ENCODE measurements around the gene RIPOR3. TPM values are rescaled to one million over a fixed set of nuclear protein-coding genes. Genes with fewer than 3 reads are reported as not detected.
"Not testable (repeated sequence)": the region's sequence is repeated elsewhere in the genome, so short reads cannot be mapped to it uniquely, and the experiment has no call there.

Gene RIPOR3
- total and polyA plus RNA-seq, 4 donors, result 5.6 to 90.3 (median 16.3) TPM

DNA sequence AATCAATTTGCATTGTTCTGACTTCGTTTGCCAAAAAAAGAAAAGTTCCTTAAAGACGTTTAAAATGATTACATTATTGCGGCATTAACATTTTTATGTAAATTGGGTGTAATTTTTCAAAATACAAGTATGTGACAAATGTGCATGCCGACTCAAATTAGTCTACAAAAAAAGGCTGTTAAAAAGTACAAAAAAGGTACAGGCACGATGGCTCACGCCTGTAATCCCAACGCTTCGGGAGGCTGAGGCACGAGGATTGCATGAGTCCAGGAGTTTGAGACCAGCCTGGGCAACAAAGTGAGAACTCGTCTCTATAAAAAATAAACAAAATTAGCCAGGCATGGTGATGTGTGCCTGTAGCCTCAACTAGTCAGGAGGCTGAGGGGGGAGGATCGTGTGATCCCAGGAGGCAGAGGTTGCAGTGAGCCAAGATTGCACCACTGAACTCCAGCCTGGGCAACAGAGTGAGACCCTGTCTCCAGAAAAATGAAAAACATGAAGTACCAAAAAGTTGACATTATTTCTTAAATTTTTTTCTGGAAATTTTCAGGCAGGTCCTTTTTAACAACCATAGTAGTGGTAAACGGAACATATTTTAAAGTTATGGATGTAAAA, 91.0 kb downstream of the RIPOR3 start:
- no peak for DNase-seq (ENCODE audit: low spot score)
- Histone ChIP-seq H3K4me3 (ENCODE audit: low read depth in 1 of 3, low read length in 3 of 3) (no peak overlapping the region), H3K36me3 (ENCODE audit: control insufficient read depth in 4 of 4, insufficient read depth in 3 of 4, low read depth in 1 of 4, low read length in 3 of 4) (peaks cover 0 to 3% (median 0%) of the 10 kb centered on the region in 4 donors), H3K9me3 (ENCODE audit: control insufficient read depth in 4 of 4, low read length in 3 of 4) (no peaks in the 10 kb centered on the region), H3K9ac (ENCODE audit: low read depth in 1 of 2, low read length in 2 of 2) (no peak overlapping the region), H3K27me3 (ENCODE audit: control insufficient read depth in 4 of 4, insufficient read depth in 4 of 4, low read length in 3 of 4) (no peaks in the 10 kb centered on the region), H3K4me1 (ENCODE audit: control insufficient read depth in 4 of 4, insufficient read depth in 4 of 4, low read length in 3 of 4) (peaks cover 0 to 7% (median 1%) of the 10 kb centered on the region in 4 donors), H3K27ac (ENCODE audit: low read depth in 1 of 2, low read length in 2 of 2) (no peak overlapping the region)
- 87% methylated on average over 12 of the region's 12 CpGs for WGBS
- TF ChIP-seq GABPA (IDR thresholded peaks at IDR 0.05 in 1 of 2, conservative IDR thresholded peaks at IDR 0.05 in 1 of 2) (no peak), YY1 (IDR thresholded peaks at IDR 0.05) (no peak), FOXA1 (IDR thresholded peaks at IDR 0.05) (no peak)

DNA sequence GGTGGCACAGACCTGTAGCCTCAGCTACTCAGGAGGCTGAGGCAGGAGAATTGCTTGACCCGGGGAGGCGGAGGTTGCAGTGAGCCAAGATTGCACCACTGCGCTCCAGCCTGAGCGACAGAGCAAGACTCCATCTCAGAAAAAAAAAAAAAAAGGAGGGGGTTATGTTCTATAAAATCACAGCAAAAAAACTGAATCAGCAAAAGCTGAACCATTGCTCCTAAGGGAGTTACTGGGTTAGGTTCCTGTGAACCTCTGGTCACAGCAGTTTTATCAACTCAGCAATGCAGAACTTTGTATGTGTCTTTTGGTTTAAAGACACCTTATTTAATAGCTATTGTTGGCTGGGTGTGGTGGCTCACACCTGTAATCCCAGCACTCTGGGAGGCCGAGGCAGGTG, 92.6 kb downstream of the RIPOR3 start:
- WGBS, result 96% methylated on average over 5 of the region's 5 CpGs
- not testable (repeated sequence) for DNase-seq (ENCODE audit: low spot score)

DNA sequence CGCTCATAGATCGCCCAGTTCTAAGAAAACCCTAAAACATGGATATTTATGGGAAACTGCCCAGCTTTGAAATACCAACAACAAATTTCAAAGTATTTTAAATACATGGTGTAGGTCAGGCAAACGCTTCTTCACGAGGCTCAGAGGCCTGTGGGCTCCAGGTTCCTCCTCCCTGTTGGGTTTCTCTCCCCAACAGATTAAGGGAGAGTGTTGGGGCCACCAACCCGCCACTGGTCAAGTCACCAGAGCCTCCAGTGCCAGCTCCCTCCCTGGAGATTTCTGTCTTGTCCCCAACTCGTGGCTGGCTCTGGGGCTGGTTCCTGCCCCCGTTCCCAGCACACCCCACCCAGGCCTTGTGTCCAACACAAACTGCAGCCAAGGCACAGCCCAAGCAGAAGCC, 93.3 kb downstream of the RIPOR3 start:
- TF ChIP-seq RXRA (IDR thresholded peaks at IDR 0.05), result no peak
- TF ChIP-seq, protein P1, sequence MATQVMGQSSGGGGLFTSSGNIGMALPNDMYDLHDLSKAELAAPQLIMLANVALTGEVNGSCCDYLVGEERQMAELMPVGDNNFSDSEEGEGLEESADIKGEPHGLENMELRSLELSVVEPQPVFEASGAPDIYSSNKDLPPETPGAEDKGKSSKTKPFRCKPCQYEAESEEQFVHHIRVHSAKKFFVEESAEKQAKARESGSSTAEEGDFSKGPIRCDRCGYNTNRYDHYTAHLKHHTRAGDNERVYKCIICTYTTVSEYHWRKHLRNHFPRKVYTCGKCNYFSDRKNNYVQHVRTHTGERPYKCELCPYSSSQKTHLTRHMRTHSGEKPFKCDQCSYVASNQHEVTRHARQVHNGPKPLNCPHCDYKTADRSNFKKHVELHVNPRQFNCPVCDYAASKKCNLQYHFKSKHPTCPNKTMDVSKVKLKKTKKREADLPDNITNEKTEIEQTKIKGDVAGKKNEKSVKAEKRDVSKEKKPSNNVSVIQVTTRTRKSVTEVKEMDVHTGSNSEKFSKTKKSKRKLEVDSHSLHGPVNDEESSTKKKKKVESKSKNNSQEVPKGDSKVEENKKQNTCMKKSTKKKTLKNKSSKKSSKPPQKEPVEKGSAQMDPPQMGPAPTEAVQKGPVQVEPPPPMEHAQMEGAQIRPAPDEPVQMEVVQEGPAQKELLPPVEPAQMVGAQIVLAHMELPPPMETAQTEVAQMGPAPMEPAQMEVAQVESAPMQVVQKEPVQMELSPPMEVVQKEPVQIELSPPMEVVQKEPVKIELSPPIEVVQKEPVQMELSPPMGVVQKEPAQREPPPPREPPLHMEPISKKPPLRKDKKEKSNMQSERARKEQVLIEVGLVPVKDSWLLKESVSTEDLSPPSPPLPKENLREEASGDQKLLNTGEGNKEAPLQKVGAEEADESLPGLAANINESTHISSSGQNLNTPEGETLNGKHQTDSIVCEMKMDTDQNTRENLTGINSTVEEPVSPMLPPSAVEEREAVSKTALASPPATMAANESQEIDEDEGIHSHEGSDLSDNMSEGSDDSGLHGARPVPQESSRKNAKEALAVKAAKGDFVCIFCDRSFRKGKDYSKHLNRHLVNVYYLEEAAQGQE (IDR thresholded peaks at IDR 0.05), result no peak
- TF ChIP-seq, protein P2, sequence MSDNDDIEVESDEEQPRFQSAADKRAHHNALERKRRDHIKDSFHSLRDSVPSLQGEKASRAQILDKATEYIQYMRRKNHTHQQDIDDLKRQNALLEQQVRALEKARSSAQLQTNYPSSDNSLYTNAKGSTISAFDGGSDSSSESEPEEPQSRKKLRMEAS (IDR thresholded peaks at IDR 0.05), result no peak
- TF ChIP-seq, protein P3, sequence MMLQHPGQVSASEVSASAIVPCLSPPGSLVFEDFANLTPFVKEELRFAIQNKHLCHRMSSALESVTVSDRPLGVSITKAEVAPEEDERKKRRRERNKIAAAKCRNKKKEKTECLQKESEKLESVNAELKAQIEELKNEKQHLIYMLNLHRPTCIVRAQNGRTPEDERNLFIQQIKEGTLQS (IDR thresholded peaks at IDR 0.05), result no peak
- TF ChIP-seq TAF1 (conservative IDR thresholded peaks at IDR 0.05), result no peak
- TF ChIP-seq, protein P4, sequence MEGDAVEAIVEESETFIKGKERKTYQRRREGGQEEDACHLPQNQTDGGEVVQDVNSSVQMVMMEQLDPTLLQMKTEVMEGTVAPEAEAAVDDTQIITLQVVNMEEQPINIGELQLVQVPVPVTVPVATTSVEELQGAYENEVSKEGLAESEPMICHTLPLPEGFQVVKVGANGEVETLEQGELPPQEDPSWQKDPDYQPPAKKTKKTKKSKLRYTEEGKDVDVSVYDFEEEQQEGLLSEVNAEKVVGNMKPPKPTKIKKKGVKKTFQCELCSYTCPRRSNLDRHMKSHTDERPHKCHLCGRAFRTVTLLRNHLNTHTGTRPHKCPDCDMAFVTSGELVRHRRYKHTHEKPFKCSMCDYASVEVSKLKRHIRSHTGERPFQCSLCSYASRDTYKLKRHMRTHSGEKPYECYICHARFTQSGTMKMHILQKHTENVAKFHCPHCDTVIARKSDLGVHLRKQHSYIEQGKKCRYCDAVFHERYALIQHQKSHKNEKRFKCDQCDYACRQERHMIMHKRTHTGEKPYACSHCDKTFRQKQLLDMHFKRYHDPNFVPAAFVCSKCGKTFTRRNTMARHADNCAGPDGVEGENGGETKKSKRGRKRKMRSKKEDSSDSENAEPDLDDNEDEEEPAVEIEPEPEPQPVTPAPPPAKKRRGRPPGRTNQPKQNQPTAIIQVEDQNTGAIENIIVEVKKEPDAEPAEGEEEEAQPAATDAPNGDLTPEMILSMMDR (IDR thresholded peaks at IDR 0.05; ENCODE audit: low read depth, low read length, missing input control), result no peak
- H3K27me3 ChIP-seq (ENCODE audit: control insufficient read depth in 4 of 4, insufficient read depth in 4 of 4, low read length in 3 of 4), result no peaks in the 10 kb centered on the region
- DNase-seq (ENCODE audit: low spot score), result no peak
- no peak overlapping the region for H3K27ac ChIP-seq (ENCODE audit: low read depth in 1 of 2, low read length in 2 of 2)
- H3K4me1 ChIP-seq (ENCODE audit: control insufficient read depth in 4 of 4, insufficient read depth in 4 of 4, low read length in 3 of 4), result peaks cover 0 to 7% (median 1%) of the 10 kb centered on the region in 4 donors
- H3K9ac ChIP-seq (ENCODE audit: low read depth in 1 of 2, low read length in 2 of 2), result no peak overlapping the region
- WGBS, result 92% methylated on average over 7 of the region's 7 CpGs
- H3K36me3 ChIP-seq (ENCODE audit: control insufficient read depth in 4 of 4, insufficient read depth in 3 of 4, low read depth in 1 of 4, low read length in 3 of 4), result peaks cover 0 to 3% (median 0%) of the 10 kb centered on the region in 4 donors
- H3K9me3 ChIP-seq (ENCODE audit: control insufficient read depth in 4 of 4, low read length in 3 of 4), result no peaks in the 10 kb centered on the region
- H3K4me3 ChIP-seq (ENCODE audit: low read depth in 1 of 3, low read length in 3 of 3), result no peak overlapping the region

More for the DNA sequence above, 92.6 kb downstream of the RIPOR3 start:
- not testable (repeated sequence) for H3K27me3 ChIP-seq (ENCODE audit: control insufficient read depth in 4 of 4, insufficient read depth in 4 of 4, low read length in 3 of 4); H3K36me3 ChIP-seq (ENCODE audit: control insufficient read depth in 4 of 4, insufficient read depth in 3 of 4, low read depth in 1 of 4, low read length in 3 of 4); H3K9ac ChIP-seq (ENCODE audit: low read depth in 1 of 2, low read length in 2 of 2); H3K27ac ChIP-seq (ENCODE audit: low read depth in 1 of 2, low read length in 2 of 2); H3K4me3 ChIP-seq (ENCODE audit: low read depth in 1 of 3, low read length in 3 of 3); H3K4me1 ChIP-seq (ENCODE audit: control insufficient read depth in 4 of 4, insufficient read depth in 4 of 4, low read length in 3 of 4); H3K9me3 ChIP-seq (ENCODE audit: control insufficient read depth in 4 of 4, low read length in 3 of 4)

Data from liver (tissue), 9 donors.